Right lobe of liver (tissue), 4 donors: ENCODE results near the gene ARRDC1.

Experiments
- CTCF ChIP-seq, 4 donors: fragments of 200-600 bp in 3 of 4; fragments of 450-650 bp in 1 of 4; IDR thresholded peaks; one replicate each; pipeline versions ENCODE4 v1.5.1 to v1.8.0; 2016 to 2022; ENCODE audit warnings: antibody characterized with exemption in 4 of 4, mild to moderate bottlenecking in 2 of 4
- POLR2A ChIP-seq: fragments of 450-650 bp; IDR thresholded peaks from one replicate; pipeline ENCODE4 v1.6.1; 2017; ENCODE audit warnings: antibody characterized with exemption, mild to moderate bottlenecking
- donor health status: DM: no; HTN: no; CAD: no.
- donor health status: DM: no; HTN: no; CAD: no.
- donor health status: DM: no; HTN: yes; CAD: no.

- TF ChIP-seq POLR2A = no peak
- TF ChIP-seq CTCF (IDR thresholded peaks at IDR 0.05) = no peak
Measured at GRCh38 chr9:137606005-137606621, 627 bp downstream of the ARRDC1 start.
